NT2/D1 (cell line): Measurements from ENCODE around the gene TMEM131L.

ENCODE experiments used
- DNase-seq: peaks from one replicate; pipeline ENCODE4 v3.0.0-alpha.2; 2011; ENCODE audit warnings: low read depth, low spot score
- H3K27me3 ChIP-seq: 2 replicates; pipeline ENCODE4 v1.6.0; 2011; ENCODE audit warnings: mild to moderate bottlenecking; ENCODE audit not compliant: insufficient read length, insufficient read depth
- H3K36me3 ChIP-seq: 2 replicates; pipeline ENCODE4 v1.6.1; 2011; ENCODE audit warnings: mild to moderate bottlenecking, low read length, mixed read lengths; ENCODE audit not compliant: insufficient read depth, insufficient read length
- H3K4me1 ChIP-seq: 2 replicates; pipeline ENCODE4 v1.5.1; 2011; ENCODE audit not compliant: insufficient read depth, insufficient read length
- H3K4me3 ChIP-seq: 2 replicates; pipeline ENCODE4 v1.5.1; 2011; ENCODE audit warnings: low read depth; ENCODE audit not compliant: insufficient read length
- H3K9ac ChIP-seq: 2 replicates; pipeline ENCODE4 v1.6.0; 2011; ENCODE audit warnings: low read depth; ENCODE audit not compliant: insufficient read length
- H3K9me3 ChIP-seq: 2 replicates; pipeline ENCODE4 v1.5.1; 2011; ENCODE audit warnings: mild to moderate bottlenecking, low read length; ENCODE audit not compliant: insufficient read depth
- SUZ12 ChIP-seq: IDR thresholded peaks from 2 replicates; pipeline ENCODE4 v1.6.1; 2011; ENCODE audit not compliant: insufficient read length, insufficient read depth; ENCODE audit errors: extremely low read depth
- YY1 ChIP-seq: IDR thresholded peaks from 2 replicates; pipeline ENCODE4 v1.6.1; 2011; ENCODE audit not compliant: insufficient read length, insufficient read depth
- ZNF274 ChIP-seq: IDR thresholded peaks from 2 replicates; pipeline ENCODE4 v1.6.1; 2011; ENCODE audit warnings: mild to moderate bottlenecking, low read depth, low read length

The TMEM131L gene

DNA sequence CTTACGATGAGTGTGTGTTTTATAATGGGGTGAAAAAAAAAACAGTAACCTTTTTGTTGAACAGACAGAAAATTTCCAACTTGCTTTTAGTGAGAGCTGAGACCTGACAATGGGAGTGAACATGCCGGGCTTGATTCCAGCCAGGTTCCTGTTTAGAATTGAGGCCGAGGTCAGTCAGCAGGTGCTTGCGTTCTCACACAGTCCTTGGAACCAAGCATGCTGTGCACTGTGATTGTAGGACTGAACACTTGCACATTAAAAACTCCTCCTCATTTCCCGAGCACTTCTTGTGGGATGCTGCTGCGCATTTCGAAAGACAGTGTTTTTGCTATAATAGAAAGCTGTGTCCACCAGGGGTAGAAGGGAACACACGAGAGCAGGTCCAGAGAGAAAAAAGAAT lies 51.8 kb downstream of the TMEM131L start:
- TF ChIP-seq SUZ12, result no peak
- no peak for TF ChIP-seq ZNF274
- no peak for TF ChIP-seq YY1
- Histone ChIP-seq H3K9me3 (no peaks in the 10 kb centered on the region), H3K27me3 (no peaks in the 10 kb centered on the region), H3K9ac (no peak overlapping the region), H3K4me3 (no peak overlapping the region), H3K36me3 (no peaks in the 10 kb centered on the region), H3K4me1 (peaks cover 2% of the 10 kb centered on the region)
- DNase-seq, result no peak

DNA sequence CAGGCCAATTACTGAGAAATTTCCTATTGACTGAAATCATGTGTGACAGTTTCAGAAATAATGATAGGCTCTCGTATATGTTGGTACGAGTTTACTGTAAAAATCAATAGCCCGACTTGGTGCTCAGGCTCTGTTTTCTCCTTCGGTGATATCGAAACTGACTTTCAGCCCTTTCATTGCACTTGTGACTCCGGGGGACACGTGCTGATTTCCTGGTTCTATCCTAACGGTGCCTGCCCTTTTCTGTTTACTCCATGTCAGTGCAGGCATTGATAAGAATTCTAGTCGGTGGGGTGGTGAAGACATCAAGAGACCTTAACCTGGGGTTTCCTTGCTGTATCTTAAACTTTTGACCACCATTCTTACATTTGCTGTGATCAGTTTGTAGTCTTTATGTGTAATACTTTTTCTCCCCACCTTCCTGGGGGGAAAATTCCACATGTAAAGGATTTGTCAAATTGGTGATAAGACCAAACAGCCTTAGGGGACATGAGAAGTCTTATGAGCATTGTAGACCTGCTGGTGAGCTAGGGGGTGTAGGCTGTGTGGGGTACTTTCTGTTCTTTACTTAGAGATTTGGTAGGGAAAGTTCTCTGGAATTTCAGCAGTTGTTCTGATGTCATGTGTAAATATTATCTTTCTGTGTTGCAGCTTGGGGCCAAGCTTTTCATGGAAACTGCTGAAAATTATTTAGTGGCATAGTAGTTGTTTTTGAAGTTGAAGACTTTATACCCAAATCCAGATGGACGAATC lies 52.7 kb downstream of the TMEM131L start:
- Histone ChIP-seq H3K9ac (no peak overlapping the region), H3K36me3 (no peaks in the 10 kb centered on the region), H3K4me3 (no peak overlapping the region), H3K27me3 (no peaks in the 10 kb centered on the region), H3K4me1 (peaks cover 2% of the 10 kb centered on the region), H3K9me3 (no peaks in the 10 kb centered on the region)
- DNase-seq, result no peak
- TF ChIP-seq YY1 (no peak), ZNF274 (no peak), SUZ12 (no peak)

GRCh38 chr4:153519687-153520086 lies 53.5 kb downstream of the TMEM131L start:
- no peak overlapping the region for H3K4me3 ChIP-seq

GRCh38 chr4:153520227-153520626 lies 54.1 kb downstream of the TMEM131L start:
- no peaks in the 10 kb centered on the region for H3K36me3 ChIP-seq
- H3K27me3 ChIP-seq, result no peaks in the 10 kb centered on the region
- H3K4me3 ChIP-seq, result no peak overlapping the region
- no peaks in the 10 kb centered on the region for H3K9me3 ChIP-seq
- TF ChIP-seq SUZ12, result no peak
- no peak for TF ChIP-seq YY1
- no peak for TF ChIP-seq ZNF274
- H3K9ac ChIP-seq, result no peak overlapping the region
- H3K4me1 ChIP-seq, result peaks cover 4% of the 10 kb centered on the region
- no peak for DNase-seq

More at GRCh38 chr4:153519687-153520086, 53.5 kb downstream of the TMEM131L start:
- no peak for DNase-seq
- H3K9ac ChIP-seq, result no peak overlapping the region
- no peaks in the 10 kb centered on the region for H3K27me3 ChIP-seq
- TF ChIP-seq SUZ12 (no peak), ZNF274 (no peak), YY1 (no peak)
- H3K9me3 ChIP-seq, result no peaks in the 10 kb centered on the region
- H3K36me3 ChIP-seq, result no peaks in the 10 kb centered on the region
- peaks cover 2% of the 10 kb centered on the region for H3K4me1 ChIP-seq

DNA sequence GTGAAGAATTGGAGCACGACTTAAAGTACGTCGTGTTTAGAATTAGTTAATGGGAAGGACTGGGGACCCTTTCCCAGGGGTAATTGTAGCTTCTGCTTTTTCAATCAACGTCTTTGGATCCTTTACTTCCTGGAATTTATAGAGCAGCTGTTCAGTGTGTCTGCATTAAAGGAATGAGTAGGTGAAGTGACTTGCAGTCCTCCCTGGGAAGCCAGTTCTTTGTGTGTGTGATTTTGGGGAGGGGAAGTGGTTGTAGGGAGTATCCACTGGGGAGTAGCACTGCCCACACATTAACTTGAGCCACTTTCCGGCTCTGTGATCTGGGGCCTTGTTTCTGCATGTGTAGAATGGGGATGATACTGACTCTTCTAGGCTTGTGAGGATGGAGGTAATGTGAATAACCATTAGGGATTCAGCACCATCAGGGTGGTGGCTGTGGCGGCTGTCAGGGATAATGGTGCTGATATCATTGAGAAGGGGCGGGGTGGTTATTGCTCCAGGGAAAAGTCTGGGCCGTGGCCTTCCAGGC lies 54.7 kb downstream of the TMEM131L start:
- Histone ChIP-seq H3K4me3 (no peak overlapping the region), H3K27me3 (no peaks in the 10 kb centered on the region), H3K9ac (no peak overlapping the region), H3K36me3 (no peaks in the 10 kb centered on the region), H3K4me1 (peaks cover 4% of the 10 kb centered on the region), H3K9me3 (no peaks in the 10 kb centered on the region)
- TF ChIP-seq SUZ12 (no peak), YY1 (no peak), ZNF274 (no peak)
- no peak for DNase-seq

DNA sequence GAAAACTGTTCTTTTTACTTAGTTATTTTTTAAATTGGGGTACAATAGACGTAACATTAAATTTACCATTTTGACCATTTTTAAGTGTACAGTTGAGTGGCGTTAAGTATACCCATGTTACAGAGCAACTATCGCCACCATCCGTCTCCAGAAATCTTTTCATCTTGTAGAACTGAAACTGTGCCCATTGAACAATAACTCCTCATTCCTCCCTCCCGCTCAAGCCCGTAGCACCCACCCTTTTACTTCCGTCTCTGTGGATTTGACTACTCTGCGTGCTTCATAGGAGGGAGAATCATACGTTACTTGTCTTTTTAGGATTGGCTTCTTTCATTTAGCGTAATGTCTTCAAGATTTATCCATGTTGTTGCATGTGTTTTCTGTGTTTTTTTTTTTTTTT lies 55.3 kb downstream of the TMEM131L start:
- no peak for TF ChIP-seq SUZ12
- no peak for TF ChIP-seq ZNF274
- no peak for TF ChIP-seq YY1
- no peak overlapping the region for H3K4me3 ChIP-seq
- H3K27me3 ChIP-seq, result no peaks in the 10 kb centered on the region
- H3K9ac ChIP-seq, result no peak overlapping the region
- no peak for DNase-seq
- no peaks in the 10 kb centered on the region for H3K36me3 ChIP-seq
- H3K4me1 ChIP-seq, result peaks cover 4% of the 10 kb centered on the region
- H3K9me3 ChIP-seq, result no peaks in the 10 kb centered on the region

DNA sequence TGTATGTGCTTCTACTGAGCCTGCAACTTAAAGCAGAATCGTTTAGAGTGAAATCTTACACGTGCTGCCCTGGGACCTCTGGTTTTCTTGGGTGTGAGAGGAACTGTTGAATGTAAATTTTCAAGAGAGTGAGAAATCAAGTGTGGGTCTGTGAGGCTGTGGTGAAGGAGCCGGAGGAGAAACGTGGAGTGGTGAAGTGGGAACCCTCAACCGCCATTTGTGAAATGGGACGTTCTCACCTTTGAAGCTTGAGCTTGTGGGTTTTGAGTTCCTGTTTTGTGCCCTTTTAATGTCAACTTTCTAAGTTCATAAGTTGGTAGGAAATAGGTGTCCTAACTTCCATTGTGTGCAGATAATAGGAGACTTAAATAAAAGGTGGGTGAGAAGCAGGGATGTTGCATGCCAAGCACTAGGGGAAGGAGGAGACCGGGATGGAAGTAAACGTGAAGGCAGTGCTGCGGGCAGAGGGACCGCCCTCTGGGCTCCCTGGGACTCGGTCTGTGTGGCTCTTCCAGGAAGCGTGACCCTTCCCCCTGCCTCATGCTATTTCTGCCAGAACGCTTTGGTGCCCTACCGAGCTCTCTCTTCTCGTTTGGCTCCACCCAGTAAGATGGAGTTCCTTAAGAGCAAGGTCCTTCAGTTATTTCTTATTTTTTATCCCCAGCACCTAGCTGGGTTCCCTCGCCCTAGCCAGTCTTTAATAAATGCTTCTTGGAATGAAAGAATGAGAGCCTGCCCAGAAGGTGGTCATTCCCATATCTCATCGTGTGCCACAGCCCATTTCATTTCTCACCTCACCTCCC lies 56.0 kb downstream of the TMEM131L start:
- Histone ChIP-seq H3K4me1 (peaks cover 4% of the 10 kb centered on the region), H3K27me3 (no peaks in the 10 kb centered on the region), H3K4me3 (no peak overlapping the region)

More for the DNA sequence above, 56.0 kb downstream of the TMEM131L start:
- TF ChIP-seq SUZ12 (no peak), ZNF274 (no peak), YY1 (no peak)
- DNase-seq, result no peak
- Histone ChIP-seq H3K9me3 (no peaks in the 10 kb centered on the region), H3K9ac (no peak overlapping the region), H3K36me3 (no peaks in the 10 kb centered on the region)
